Measurements from ENCODE around the gene PTPRB. TPM values are rescaled to one million over a fixed set of nuclear protein-coding genes. Genes with fewer than 3 reads are reported as not detected.

PTPRB gene
- total RNA-seq, 2 donors from 2014 or later: 0.22 TPM; not detected in 1

DNA sequence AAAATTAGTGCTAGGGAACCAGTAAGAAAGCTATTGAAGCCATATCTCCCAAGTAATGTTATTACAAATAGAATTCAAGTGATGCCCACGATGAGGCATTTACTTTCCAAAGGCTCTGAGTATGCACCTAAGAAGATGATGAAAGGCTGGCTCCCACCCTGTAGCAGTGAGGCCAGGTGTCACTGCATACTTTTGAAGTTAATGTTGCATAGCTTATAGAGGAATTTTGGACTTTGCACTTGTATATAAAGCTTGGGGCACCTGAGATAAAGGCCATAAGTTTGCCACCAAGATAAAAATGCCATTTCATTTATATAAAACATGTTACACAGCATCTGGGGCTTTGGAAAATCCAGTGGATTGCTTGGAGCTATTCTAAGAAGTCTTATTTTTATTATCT, 96.2 kb downstream of the PTPRB start:
- Histone ChIP-seq H3K4me1 (ENCODE audit: control insufficient read depth, insufficient read depth, low read length) (no peaks in the 10 kb centered on the region), H3K36me3 (ENCODE audit: control insufficient read depth, insufficient read depth, low read length) (no peaks in the 10 kb centered on the region), H3K27ac (ENCODE audit: low read depth, low read length) (no peak overlapping the region), H3K27me3 (ENCODE audit: control insufficient read depth, insufficient read depth, low read length, poor library complexity, severe bottlenecking) (no peaks in the 10 kb centered on the region), H3K4me3 (ENCODE audit: low read length) (no peak overlapping the region), H3K9me3 (ENCODE audit: control insufficient read depth, low read length) (no peaks in the 10 kb centered on the region), H3K9ac (ENCODE audit: extremely low read depth, low read length, poor library complexity, severe bottlenecking) (no peak overlapping the region)
- Mint-ChIP-seq H3K36me3 (ENCODE audit: low read depth) (no peaks in the 10 kb centered on the region), H3K4me3 (no peak overlapping the region), H3K27ac (no peak overlapping the region), H3K9me3 (no peaks in the 10 kb centered on the region), H3K4me1 (peaks cover 14% of the 10 kb centered on the region), H3K27me3 (ENCODE audit: insufficient read depth) (no peaks in the 10 kb centered on the region)
- DNase-seq: peak; percentile 22
- 87% methylated on average over 1 of the region's 1 CpG; no CpG with 5 or more reads in 1 of the 2 experiments for WGBS, 2 experiments (ENCODE audit: insufficient coverage in 1 of 2, insufficient read length in 1 of 2)
- no peak for TF ChIP-seq CTCF (conservative IDR thresholded peaks at IDR 0.05)

GRCh38 chr12:70536650-70537049, 100.6 kb downstream of the PTPRB start:
- Mint-ChIP-seq H3K9me3 (no peaks in the 10 kb centered on the region), H3K36me3 (ENCODE audit: low read depth) (no peaks in the 10 kb centered on the region), H3K27ac (no peak overlapping the region), H3K27me3 (ENCODE audit: insufficient read depth) (no peaks in the 10 kb centered on the region), H3K4me1 (peaks cover 12% of the 10 kb centered on the region), H3K4me3 (no peak overlapping the region)
- Histone ChIP-seq H3K9me3 (ENCODE audit: control insufficient read depth, low read length) (no peaks in the 10 kb centered on the region), H3K4me3 (ENCODE audit: low read length) (no peak overlapping the region), H3K4me1 (ENCODE audit: control insufficient read depth, insufficient read depth, low read length) (no peaks in the 10 kb centered on the region), H3K27ac (ENCODE audit: low read depth, low read length) (no peak overlapping the region), H3K36me3 (ENCODE audit: control insufficient read depth, insufficient read depth, low read length) (no peaks in the 10 kb centered on the region), H3K9ac (ENCODE audit: extremely low read depth, low read length, poor library complexity, severe bottlenecking) (no peak overlapping the region), H3K27me3 (ENCODE audit: control insufficient read depth, insufficient read depth, low read length, poor library complexity, severe bottlenecking) (no peaks in the 10 kb centered on the region)
- TF ChIP-seq CTCF (conservative IDR thresholded peaks at IDR 0.05): no peak
- 84 to 93% methylated on average over 7 to 10 of the region's 10 CpGs for WGBS, 2 experiments (ENCODE audit: insufficient coverage in 1 of 2, insufficient read length in 1 of 2)
- DNase-seq: peak; percentile 60

- H3K4me1 ChIP-seq (ENCODE audit: control insufficient read depth, insufficient read depth, low read length): no peaks in the 10 kb centered on the region
- no peaks in the 10 kb centered on the region for H3K9me3 ChIP-seq (ENCODE audit: control insufficient read depth, low read length)
- Mint-ChIP-seq H3K36me3 (ENCODE audit: low read depth) (no peaks in the 10 kb centered on the region), H3K4me3 (no peak overlapping the region), H3K9me3 (no peaks in the 10 kb centered on the region), H3K27ac (no peak overlapping the region), H3K4me1 (peaks cover 12% of the 10 kb centered on the region), H3K27me3 (ENCODE audit: insufficient read depth) (no peaks in the 10 kb centered on the region)
- H3K4me3 ChIP-seq (ENCODE audit: low read length): no peak overlapping the region
- no peaks in the 10 kb centered on the region for H3K36me3 ChIP-seq (ENCODE audit: control insufficient read depth, insufficient read depth, low read length)
- no peak overlapping the region for H3K27ac ChIP-seq (ENCODE audit: low read depth, low read length)
- no peaks in the 10 kb centered on the region for H3K27me3 ChIP-seq (ENCODE audit: control insufficient read depth, insufficient read depth, low read length, poor library complexity, severe bottlenecking)
- H3K9ac ChIP-seq (ENCODE audit: extremely low read depth, low read length, poor library complexity, severe bottlenecking): no peak overlapping the region
- no peak for DNase-seq
- WGBS, 2 experiments (ENCODE audit: insufficient coverage in 1 of 2, insufficient read length in 1 of 2): 80 to 90% methylated on average over 6 of the region's 6 CpGs
- no peak for TF ChIP-seq CTCF (conservative IDR thresholded peaks at IDR 0.05)
Observed at GRCh38 chr12:70535896-70536374, 101.3 kb downstream of the PTPRB start.
